ENCODE data around the gene RAC2.
"Not testable (repeated sequence)": the region's sequence is repeated elsewhere in the genome, so short reads cannot be mapped to it uniquely, and the experiment has no call there.

Gene RAC2

DNA sequence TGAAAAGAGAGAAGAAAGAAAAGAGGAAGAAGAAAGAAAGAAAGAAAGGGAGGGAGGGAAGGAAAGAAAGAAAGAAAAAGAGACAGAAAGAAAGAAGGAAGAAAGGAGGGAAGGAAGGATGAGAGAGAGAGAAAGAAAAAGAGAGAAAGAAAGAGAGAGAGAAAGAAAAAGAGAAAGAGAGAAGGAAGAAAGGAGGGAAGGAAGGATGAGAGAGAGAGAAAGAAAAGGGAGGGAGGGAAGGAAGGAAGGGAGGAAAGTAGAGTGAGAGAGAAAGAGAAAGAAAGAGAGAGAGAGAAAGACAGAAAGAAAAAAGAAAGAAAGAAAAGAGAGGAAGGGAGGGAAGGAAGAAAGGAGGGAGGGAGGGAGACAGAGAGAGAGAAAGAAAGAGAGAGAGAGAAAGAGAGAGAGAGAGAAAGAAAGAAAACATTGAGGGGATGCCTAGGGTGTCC lies 11.5 kb upstream of the RAC2 start:
- DNase-seq (ENCODE audit: low read depth), result no peak

DNA sequence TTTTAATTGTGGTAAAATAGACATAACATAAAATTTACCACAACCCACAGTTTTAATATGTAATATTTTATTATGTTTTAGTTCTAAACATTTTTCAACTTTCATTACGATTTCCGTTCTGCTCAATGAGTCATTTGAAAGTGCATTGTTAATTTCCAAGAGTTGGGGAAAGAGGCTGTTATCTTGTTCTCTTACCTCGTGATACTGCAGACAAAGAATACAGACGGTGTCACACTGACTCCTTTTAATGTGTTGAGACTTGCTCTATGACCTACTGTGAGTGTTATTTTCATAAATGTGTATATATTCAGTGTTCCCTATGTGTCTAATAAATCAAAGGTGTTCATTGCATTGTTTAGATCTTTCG lies 10.8 kb upstream of the RAC2 start:
- DNase-seq (ENCODE audit: low read depth), result no peak

DNA sequence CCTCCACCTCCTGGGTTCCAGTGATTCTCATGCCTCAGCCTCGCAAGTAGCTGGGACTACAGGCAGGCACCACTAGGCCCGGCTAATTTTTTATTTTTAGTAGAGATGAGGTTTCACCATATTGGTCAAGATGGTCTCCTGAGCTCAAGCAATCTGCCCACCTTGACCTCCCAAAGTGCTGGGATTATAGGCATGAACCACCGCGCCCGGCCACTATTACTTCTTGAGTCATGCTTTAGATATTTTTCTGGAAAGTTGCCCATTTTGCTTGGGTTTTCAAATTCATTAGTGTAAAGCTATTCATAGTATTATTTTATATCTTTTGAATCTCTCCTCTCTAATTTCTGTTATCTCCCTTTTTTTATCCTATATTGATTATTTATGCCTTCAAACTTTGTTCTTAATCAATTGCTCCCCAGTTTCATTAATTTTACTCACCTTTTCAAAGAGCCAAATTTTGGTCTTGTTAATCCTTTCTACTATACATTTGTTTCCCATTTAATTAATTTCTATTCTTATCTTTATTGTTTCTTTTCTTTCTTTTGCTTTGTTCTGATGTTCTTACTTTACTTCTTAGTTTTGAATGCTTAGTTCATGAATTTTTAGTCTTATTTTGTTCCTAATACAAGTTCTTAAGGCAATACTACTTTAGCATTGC lies 10.3 kb upstream of the RAC2 start:
- no peak for DNase-seq (ENCODE audit: low read depth)

DNA sequence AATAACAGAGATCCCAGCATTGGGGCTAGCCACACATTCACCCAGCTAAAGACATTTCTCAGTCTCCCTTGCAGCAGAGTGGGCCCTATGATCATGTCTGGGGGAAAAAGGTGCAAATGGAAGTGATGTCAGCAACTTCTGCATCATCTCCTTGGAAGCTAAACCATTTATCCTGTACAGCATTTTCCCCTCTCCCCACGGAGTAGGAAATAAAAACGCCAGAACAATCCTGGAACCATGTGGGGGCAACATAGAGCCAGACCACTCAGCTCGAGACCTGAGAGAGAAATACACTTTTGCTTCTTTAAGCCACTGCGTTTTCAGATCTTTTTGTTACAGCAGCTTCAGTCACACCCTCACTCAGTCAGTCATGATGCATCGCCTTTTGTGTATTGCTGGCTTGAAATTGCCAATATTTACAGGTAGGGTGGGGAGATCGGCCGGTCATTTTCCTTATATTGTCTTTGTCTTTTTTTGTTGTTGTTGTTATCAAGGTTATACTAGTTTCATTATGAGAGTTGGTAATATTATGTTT lies 9.1 kb upstream of the RAC2 start:
- DNase-seq (ENCODE audit: low read depth), result no peak

DNA sequence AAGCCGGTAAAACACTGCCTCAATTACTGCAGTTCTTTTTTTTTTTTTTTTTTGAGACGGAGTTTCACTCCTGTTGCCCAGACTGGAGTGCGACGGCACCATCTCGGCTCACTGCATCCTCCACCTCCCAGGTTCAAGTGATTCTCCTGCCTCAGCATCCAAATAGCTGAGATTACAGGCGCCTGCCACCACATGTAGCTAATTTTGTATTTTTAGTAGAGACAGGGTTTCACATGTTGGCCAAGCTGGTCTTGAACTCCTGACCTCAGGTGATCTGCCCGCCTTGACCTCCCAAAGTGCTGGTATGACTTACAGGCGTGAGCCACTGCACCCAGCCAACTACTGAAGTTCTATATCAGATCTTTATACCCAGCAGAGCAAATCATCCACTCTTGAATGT lies 7.8 kb upstream of the RAC2 start:
- DNase-seq (ENCODE audit: low read depth), result not testable (repeated sequence)

DNA sequence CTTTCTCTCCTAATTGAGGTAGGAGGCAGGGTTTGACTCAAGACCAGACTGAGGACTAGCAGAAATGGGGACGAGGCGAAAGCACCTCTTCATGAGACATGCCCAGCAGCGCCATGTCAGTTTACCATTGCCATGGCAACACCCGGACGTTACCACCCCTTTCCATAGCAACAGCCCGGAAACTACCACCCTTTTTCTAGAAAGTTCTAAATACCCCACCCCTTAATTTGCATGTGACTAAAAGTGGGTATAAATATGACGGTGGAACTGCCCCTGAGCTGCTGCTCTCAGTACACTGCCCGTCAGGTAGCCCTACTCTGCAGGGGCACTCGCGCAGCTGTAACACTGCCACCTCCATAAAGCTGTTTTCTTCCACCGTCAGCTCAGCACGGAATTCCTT lies 5.9 kb upstream of the RAC2 start:
- DNase-seq (ENCODE audit: low read depth), result no peak

DNA sequence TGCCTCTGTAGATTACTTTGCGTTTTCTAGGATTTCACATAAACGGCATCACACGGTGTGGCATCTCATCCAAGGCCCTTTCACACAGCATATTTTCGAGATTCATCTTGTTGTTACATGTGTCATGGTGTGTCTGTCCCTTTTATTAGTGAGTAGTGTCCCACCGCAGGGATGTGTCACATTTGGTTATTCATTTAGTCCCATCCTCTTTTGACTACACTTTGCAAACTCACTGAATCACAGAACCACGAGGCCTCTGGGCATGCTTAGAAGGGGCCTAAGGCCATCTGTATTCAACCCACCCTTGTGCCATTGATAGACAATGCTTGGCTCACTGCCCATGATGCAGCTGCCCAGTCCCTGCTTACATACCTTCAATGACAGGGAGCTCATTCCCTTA lies 4.2 kb upstream of the RAC2 start:
- no peak for DNase-seq (ENCODE audit: low read depth)

DNA sequence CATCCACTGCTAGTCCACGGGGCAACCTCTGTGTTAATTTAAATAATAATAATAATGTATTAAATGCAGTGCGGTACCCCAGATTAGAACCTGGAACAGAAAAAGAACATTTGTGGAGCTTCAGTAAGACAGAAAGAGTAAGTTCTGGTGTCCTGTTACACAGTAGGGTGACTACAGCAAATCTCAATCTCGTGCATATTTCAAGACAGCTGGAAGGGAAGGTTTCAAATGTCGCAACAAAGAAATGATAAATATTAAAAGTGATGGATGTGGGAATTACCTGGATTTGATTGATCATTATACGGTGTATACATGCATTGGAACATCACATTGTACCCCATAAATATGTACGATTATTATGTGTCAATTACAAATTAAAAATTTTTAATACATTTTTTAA lies 1.7 kb upstream of the RAC2 start:
- no peak for DNase-seq (ENCODE audit: low read depth)

DNA sequence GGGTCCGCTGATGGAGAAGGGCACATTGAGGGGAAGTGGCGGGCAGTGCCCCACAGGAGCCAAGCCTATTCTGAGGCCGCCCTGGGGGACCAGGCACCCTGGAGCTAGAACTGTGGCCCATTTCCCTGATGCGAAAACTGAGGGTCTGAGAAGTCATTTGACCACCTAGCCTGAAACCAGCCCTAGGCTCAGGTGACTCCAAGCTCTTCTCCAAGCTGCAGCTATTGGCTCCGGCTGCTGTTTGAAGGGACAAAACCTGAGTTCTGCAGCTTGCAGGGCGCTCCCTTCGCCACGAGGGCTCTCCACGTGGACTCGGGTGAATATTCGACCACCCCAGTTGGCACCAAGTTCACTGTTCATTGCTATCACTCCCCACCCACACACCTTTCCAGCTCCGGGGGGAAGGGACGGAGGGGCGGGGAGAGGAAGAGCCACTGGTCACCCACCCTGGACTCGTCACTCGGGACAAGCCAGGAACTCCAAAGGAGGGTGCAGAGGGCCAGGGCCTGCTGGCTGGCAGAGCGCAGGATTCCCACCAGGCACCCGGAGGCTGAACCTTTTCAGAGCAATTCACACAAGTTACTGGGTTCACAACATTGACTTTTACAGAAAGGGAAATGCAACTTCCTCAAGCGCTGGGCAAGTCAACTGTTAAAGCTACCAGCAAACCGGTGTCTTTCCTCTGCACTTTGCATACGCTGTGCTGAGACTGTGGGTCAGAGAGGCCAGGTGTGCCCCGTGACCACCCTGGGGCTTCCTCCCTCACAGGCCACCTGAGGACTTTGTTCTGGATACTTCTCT lies 1.1 kb upstream of the RAC2 start:
- DNase-seq (ENCODE audit: low read depth), result no peak

DNA sequence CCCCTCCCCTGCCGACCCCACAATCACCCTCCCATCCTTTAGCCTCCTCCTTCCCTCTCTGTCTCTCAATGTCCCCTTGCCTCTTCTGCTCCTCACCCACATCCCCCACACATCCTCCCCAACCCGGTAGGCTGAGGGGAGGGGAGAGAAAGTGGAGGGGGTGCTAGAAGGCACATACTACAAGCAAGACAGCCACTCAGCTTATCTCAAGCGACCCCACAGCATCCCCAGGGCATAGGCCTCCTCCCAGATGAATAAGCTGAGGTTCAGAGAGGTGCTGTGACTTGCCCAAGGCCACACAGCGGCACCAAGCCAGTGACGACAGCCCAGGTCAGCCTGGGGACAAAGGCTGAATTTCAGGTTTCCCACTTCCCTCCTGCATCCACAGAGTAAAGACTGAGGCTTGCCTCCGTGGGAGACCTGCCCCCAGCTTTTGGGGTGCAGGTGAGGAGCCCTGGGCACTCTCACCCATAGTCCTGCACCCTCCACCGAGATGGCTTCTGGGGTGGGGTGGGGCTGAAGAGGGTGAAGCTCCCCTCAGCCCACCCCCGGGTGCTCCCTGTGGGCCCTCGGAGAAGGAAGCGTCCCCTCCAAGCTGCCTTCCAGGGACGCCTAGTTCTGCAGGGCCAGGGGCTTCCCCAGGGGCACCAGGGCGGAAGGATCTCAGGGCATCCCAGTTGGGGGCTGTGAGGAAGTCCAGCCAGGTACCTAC lies 511 bp downstream of the RAC2 start:
- no peak for DNase-seq (ENCODE audit: low read depth)

DNA sequence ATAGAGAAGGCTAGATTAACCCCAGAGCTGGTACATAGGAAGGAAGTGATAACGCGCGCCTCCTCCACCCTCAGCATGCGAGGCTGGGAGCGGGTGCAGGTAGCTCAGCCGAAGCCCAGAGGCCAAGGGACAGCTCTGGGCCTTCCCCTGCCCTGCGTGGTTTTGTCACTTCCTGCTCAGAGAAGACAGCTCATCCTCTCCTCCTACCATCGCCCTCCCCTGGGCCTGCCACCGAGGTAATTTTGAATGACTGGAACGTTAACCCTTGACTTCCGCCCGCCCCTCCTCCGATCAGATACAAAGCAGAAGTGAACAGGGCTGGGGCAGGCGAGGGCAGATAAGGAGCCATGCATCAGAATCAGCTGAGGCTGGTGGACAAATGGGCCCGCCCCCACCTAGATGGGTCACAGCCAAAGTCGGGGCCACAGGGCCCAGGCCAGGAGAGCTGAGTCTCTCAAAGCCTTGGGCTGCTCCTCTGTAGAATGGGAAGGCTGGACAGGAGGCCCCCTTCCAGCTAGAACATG lies 1.6 kb downstream of the RAC2 start:
- peak; percentile 88 for DNase-seq (ENCODE audit: low read depth)

DNA sequence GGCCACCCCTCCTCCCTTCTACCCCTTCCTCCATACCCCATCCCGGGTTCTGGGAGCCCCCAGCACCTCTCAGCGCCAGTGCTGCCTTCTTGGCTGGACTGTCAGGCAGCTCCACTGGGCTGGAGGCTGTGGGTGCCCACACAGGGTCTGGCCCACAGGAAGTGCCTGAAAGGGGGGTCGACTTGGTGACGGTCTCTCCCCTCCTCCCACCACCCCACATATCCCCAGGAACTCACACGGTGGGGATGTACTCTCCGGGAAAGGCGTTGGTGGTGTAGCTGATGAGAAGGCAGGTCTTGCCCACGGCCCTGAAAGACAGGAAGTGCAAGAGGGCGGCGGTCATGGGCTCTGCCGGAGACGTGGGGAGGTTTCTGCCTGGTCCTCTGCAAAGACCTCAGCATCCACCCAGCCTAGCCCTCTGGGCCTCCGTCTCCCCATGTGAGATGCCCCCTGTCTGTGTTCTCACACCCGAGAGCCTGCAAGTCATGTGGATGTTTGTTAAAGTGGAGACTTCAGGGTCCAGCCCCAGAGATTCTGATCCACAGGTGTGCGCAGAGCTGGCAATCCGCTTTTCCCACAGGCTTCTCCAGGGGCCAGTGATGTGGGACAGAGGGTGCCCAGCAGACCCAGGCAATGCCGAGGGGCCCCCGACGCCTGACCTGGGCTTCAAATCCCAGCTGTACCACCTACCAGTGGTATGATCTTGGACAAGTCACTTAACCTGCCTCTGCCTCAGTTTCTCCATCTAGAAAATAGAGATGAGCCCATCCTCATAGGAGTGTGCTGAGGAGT lies 2.5 kb downstream of the RAC2 start:
- DNase-seq (ENCODE audit: low read depth), result no peak

DNA sequence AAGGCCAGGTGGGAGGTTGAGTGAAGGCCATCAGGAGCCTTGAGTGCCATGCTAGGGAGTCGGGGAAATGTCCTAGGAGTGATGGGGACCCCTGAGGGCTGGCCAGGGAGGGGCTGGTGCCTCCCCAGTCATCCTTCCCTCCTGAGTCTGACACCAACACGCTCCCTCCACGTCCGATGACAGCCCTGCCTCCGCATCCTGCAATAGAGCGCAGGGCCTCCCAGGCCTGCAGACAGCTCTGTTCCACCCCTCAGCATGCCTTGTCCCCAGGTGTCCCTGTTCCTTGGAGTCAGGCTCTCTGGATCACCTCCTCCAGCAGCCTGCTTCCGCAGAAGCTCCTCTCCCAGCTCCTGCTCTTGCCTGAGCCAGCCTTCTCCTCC lies 3.1 kb downstream of the RAC2 start:
- DNase-seq (ENCODE audit: low read depth), result no peak

DNA sequence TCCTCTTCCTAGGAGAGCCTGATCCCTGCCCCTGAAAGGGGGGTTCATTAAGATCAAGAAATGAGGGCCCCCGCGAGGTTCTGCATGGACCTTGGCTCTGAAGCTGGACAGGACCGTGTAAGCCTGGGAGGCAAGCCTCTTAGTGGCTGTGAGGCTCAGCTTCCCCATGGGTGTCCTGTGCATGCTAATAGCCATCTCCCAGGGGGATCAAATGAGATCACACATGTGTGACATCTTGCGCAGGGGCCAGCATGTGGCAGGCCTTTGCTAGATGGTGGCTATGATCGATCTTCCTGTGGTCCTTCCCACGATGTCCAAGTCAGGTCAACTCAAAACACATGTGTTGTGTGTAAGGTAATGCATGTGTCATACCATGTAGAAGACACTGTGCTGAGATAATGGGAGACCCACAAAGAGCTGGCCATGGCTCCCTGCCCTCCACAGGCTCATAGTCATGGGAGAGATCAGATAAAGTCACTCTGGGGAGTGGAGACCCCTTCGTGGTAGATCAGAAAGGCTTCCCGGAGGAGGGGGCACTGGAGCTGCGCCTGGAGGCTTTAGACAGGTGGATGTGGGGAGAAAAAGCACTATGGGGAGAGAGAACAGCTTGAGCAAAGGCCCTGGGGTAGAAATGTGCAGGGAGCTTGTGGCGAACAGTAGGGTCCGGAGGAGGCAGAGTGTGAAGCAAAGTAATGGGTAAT lies 3.7 kb downstream of the RAC2 start:
- DNase-seq (ENCODE audit: low read depth), result no peak

DNA sequence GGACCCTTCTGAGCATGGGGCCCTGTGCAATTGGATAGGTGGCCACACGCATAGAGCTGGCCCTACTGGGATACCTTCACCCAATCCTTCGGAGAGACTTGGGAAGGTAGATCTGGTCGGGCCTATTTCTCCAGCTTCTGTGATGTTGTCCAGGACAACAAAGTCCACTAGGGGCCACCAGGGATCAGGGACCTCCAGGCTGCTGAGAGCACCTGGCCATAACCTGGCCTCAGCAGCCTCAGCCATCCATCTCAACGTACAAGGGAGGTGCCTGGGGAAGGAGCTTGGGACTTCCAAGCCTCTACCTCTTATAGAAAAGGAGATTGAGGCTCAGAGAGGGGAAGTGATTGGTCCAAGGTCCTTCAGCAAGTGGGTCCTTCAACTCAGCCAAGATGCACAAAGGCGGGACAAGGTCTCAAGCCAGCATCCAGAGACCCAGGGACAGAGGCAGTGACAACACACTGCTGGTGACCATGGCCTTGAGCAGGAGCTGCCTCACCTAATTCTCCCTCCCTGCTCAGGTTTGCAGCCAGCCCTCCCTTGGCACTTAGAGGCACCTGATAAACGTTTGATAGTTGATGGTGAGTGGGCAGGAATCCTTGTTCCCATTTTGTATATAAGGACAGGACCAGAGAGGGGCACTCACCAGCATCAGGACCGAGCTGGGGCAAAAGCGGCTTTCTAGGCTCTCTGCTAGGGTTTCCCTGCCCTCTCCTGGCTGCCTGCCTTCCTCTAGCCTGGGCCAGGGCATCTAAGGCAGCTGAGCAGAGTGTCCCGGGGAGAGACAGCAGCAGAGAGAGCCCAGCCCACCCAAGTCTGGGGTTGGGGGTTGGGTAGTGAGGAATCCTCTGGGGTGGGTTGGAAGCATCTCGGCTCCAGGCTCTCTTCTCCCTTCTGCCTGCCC lies 4.5 kb downstream of the RAC2 start:
- no peak for DNase-seq (ENCODE audit: low read depth)

DNA sequence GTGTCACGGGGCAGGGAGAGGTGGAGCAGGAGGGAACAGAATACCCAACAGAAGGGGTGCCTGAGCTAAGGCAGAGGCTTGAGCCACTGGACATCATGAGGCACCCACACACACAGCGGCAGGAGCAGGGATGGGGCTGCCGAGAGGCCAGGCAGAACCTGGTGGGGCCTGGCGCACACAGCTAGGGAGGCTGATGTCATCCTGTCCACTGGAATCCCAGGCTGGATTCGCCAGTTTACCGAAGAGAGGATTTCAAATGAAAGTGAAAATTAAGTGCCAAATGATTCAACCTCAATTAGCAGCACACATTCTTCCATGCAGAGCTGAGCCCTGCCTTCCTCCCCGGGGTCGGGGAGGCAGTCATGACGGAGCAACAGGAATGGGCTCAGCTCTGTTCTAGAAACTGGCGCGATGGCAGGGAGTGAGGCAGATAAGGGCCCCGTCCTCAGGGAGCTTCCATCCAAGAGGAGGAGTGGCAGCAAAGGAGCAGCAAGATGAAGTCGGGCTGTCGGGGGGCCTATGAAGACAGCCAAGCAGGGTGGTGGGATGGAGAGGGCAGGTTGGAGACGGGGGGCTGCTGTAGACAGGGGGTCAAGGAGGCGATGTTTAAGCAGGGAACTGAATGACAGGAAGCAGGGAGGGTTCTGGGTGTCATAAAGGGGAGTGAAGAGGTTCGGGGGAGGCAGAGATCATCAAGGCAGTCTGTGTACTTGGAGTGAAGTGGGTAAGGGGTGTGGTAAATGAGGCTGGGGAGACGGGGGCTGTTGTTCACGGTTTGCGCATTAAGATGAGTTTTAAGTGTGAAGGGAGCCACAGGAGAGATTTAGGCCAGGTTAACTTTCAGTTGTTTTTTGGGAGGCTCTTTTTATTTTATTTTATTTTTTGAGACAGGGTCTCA lies 6.4 kb downstream of the RAC2 start:
- no peak for DNase-seq (ENCODE audit: low read depth)

DNA sequence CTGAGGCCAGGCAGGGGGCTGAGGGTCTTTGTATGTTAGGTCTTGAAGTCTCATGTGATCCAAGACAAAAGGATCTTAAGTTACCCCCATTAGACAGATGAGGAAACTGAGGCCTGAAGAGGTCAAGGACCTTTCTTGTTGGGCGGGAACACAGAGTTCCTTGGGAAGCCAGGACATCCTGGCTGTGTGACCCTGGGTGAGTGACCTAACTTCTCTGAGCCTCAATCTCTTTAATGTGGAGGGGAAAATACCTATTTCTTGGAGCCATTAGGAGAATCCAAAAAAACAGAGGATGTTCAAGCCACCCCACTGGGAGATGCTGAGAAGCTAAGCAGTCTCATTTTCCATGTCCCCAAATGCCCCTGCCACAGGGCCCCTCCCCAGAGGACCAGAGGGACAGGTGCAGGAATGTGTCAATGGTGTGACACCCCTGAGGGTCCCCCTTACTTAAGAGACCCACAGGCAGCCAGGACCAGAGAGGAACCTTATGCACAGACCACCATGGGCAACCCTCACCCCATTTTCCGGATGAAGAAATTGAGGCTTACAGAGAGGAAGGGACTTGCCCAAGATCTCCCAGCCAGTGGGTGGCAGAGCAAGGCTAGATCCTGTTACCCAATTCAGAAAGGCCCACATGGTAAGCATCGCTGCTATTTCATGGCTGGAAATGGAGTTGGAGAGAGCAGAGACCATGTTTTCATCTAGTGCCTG lies 8.0 kb downstream of the RAC2 start:
- DNase-seq (ENCODE audit: low read depth), result no peak

Measured in activated gamma-delta T cell treated with anti-CD3 and anti-CD28 coated beads, Interleukin-2, amount 50 U/mL, for 16 hours (primary cell).